H1 (cell line): Measurements from ENCODE around the gene BRMS1L. TPM values are rescaled to one million over a fixed set of nuclear protein-coding genes. Genes with fewer than 3 reads are reported as not detected.

Experiments used
- CTCF ChIA-PET: fragments of 300-600 bp; sonication (Branson Sonifier 250); formaldehyde crosslinking; loops from one replicate; lab custom pipeline; 2021; ENCODE audit not compliant: partially characterized antibody; lab: Charles Lee
- POLR2A ChIA-PET: fragments of 300-600 bp; sonication (Branson Sonifier 250); formaldehyde crosslinking; loops from one replicate; lab custom pipeline; 2021; ENCODE audit warnings: inconsistent platforms; ENCODE audit not compliant: partially characterized antibody; lab: Charles Lee
- DNase-seq, 2 experiments: peaks; one replicate each; pipeline versions ENCODE4 v3.0.0 to v3.0.0-alpha.2; 2010 to 2022; ENCODE audit warnings: low spot score in 2 of 2, low read depth in 1 of 2, mixed read lengths in 1 of 2
- FAIRE-seq: peaks from 2 replicates; lab custom pipeline; 2011; peaks lifted over from hg19 to GRCh38; lab: Jason Lieb, UNC
- H2AFZ ChIP-seq: 2 replicates; pipeline ENCODE4 v1.8.1; 2012; ENCODE audit warnings: low read length, inconsistent platforms
- H2AK5ac ChIP-seq: 2 replicates; pipeline ENCODE4 v1.6.1; 2013; ENCODE audit warnings: low read depth, low read length
- H2BK120ac ChIP-seq: replicated peaks from 2 replicates; pipeline ENCODE3; 2013; ENCODE audit warnings: low read depth, low read length, inconsistent platforms
- H2BK12ac ChIP-seq: 2 replicates; pipeline ENCODE4 v1.6.1; 2013; ENCODE audit warnings: low read depth, low read length
- H2BK15ac ChIP-seq: 2 replicates; pipeline ENCODE4 v1.6.1; 2013; ENCODE audit warnings: low read length
- H2BK20ac ChIP-seq: 2 replicates; pipeline ENCODE4 v1.6.1; 2013; ENCODE audit warnings: low read length
- H2BK5ac ChIP-seq: 2 replicates; pipeline ENCODE4 v1.6.1; 2013; ENCODE audit warnings: low read depth, low read length
- H3K14ac ChIP-seq: 2 replicates; pipeline ENCODE4 v1.6.1; 2013; ENCODE audit warnings: inconsistent platforms; ENCODE audit not compliant: insufficient read length
- H3K18ac ChIP-seq: 2 replicates; pipeline ENCODE4 v1.6.1; 2013; ENCODE audit warnings: low read length; ENCODE audit errors: extremely low read depth
- H3K23ac ChIP-seq: 2 replicates; pipeline ENCODE4 v1.6.1; 2013; ENCODE audit warnings: inconsistent platforms; ENCODE audit not compliant: insufficient read length
- H3K23me2 ChIP-seq: 2 replicates; pipeline ENCODE4 v1.6.1; 2013; ENCODE audit warnings: low read depth, low read length
- H3K27ac ChIP-seq: 2 replicates; pipeline ENCODE4 v1.6.1; 2011; ENCODE audit warnings: low read depth, low read length, inconsistent platforms
- H3K27me3 ChIP-seq, 4 experiments: replicated peaks in 1 of 4; 1 replicate in 1 of 4; 2 replicates in 3 of 4; pipeline versions ENCODE4 v1.6.1 to v1.8.1; 2011 to 2013; ENCODE audit warnings: low read length in 3 of 4, mild to moderate bottlenecking in 3 of 4, inconsistent platforms in 2 of 4, mixed read lengths in 2 of 4, moderate library complexity in 1 of 4; ENCODE audit not compliant: control insufficient read depth in 3 of 4, insufficient read depth in 3 of 4; ENCODE audit errors: extremely low read depth in 1 of 4
- H3K36me3 ChIP-seq, 4 experiments: 2 replicates each; pipeline versions ENCODE4 v1.6.1 to v1.8.1; 2011 to 2013; ENCODE audit warnings: mild to moderate bottlenecking in 4 of 4, low read length in 3 of 4, moderate library complexity in 2 of 4, control low read depth in 1 of 4, inconsistent platforms in 1 of 4; ENCODE audit not compliant: insufficient read depth in 4 of 4, control insufficient read depth in 2 of 4
- H3K4ac ChIP-seq: replicated peaks from 2 replicates; pipeline ENCODE3; 2013; ENCODE audit warnings: low read length, low read depth, mixed read lengths, inconsistent platforms; ENCODE audit not compliant: insufficient read length
- H3K4me1 ChIP-seq, 4 experiments: replicated peaks in 1 of 4; 1 replicate in 1 of 4; 2 replicates in 3 of 4; pipeline versions ENCODE4 v1.6.1 to v1.8.1; 2011 to 2013; ENCODE audit warnings: low read length in 3 of 4, inconsistent platforms in 2 of 4, mixed read lengths in 1 of 4; ENCODE audit not compliant: insufficient read depth in 4 of 4, control insufficient read depth in 3 of 4
- H3K4me2 ChIP-seq, 2 experiments: 2 replicates each; pipeline versions ENCODE4 v1.6.1 to v1.8.1; 2011 to 2013; ENCODE audit warnings: low read depth in 2 of 2, low read length in 2 of 2, control low read depth in 1 of 2, inconsistent platforms in 1 of 2, mild to moderate bottlenecking in 1 of 2; ENCODE audit not compliant: insufficient read depth in 1 of 2
- H3K4me3 ChIP-seq, 4 experiments: fragments of 200-600, 300-600 bp in 1 of 4; sonication (generic), shearing (Covaris generic), sonication (Bioruptor Twin) in 1 of 4; 2 replicates each; pipeline versions ENCODE4 v1.5.1 to v1.8.1; 2011 to 2016; ENCODE audit warnings: low read length in 4 of 4, low read depth in 3 of 4, control low read depth in 2 of 4, inconsistent platforms in 2 of 4, mild to moderate bottlenecking in 2 of 4, mixed read lengths in 1 of 4, moderate library complexity in 1 of 4; ENCODE audit not compliant: insufficient read depth in 2 of 4; ENCODE audit errors: extremely low read depth in 1 of 4
- H3K56ac ChIP-seq: replicated peaks from 2 replicates; pipeline ENCODE3; 2013; ENCODE audit warnings: low read depth, mild to moderate bottlenecking, mixed read lengths, low read length, inconsistent platforms; ENCODE audit not compliant: insufficient read length
- H3K79me1 ChIP-seq: 2 replicates; pipeline ENCODE4 v1.6.1; 2013; ENCODE audit warnings: low read depth, low read length, control low read depth
- H3K79me2 ChIP-seq, 2 experiments: 2 replicates each; pipeline versions ENCODE4 v1.6.1 to v1.8.1; 2012 to 2013; ENCODE audit warnings: low read length in 2 of 2, mild to moderate bottlenecking in 2 of 2, inconsistent platforms in 1 of 2; ENCODE audit not compliant: insufficient read depth in 2 of 2, control insufficient read depth in 1 of 2
- H3K9ac ChIP-seq, 4 experiments: replicated peaks in 1 of 4; 1 replicate in 1 of 4; 2 replicates in 3 of 4; pipeline versions ENCODE4 v1.6.1 to v1.8.1; 2011 to 2013; ENCODE audit warnings: low read depth in 3 of 4, low read length in 3 of 4, control low read depth in 2 of 4, mild to moderate bottlenecking in 2 of 4, moderate library complexity in 2 of 4, inconsistent platforms in 1 of 4; ENCODE audit errors: extremely low read depth in 1 of 4
- H3K9me3 ChIP-seq, 2 experiments: 2 replicates each; pipeline versions ENCODE4 v1.6.1 to v1.8.1; 2012 to 2013; ENCODE audit warnings: mild to moderate bottlenecking in 2 of 2, moderate library complexity in 2 of 2, control low read depth in 1 of 2, inconsistent platforms in 1 of 2, low read depth in 1 of 2, low read length in 1 of 2, mixed read lengths in 1 of 2; ENCODE audit not compliant: insufficient read depth in 2 of 2
- H4K20me1 ChIP-seq, 2 experiments: replicated peaks in 1 of 2; 2 replicates each; pipeline versions ENCODE3 to v1.8.1; 2011 to 2013; ENCODE audit warnings: inconsistent platforms in 2 of 2, low read length in 2 of 2, mild to moderate bottlenecking in 1 of 2; ENCODE audit not compliant: insufficient read depth in 2 of 2, control insufficient read depth in 1 of 2
- H4K5ac ChIP-seq: 2 replicates; pipeline ENCODE4 v1.6.1; 2013; ENCODE audit warnings: low read length, low read depth, mixed read lengths, inconsistent platforms; ENCODE audit not compliant: insufficient read length
- H4K8ac ChIP-seq: 2 replicates; pipeline ENCODE4 v1.8.0; 2013; ENCODE audit warnings: mild to moderate bottlenecking, moderate library complexity, low read length, inconsistent platforms; ENCODE audit not compliant: insufficient read depth; ENCODE audit errors: extremely low read depth
- H4K91ac ChIP-seq: replicated peaks from 2 replicates; pipeline ENCODE3; 2013; ENCODE audit warnings: low read length, mixed read lengths, inconsistent platforms; ENCODE audit not compliant: insufficient read length
- BACH1 ChIP-seq: IDR thresholded peaks from 2 replicates; pipeline ENCODE4 v1.6.1; 2012; ENCODE audit warnings: low read length, improper control_type of control experiment
- GABPA ChIP-seq: IDR thresholded peaks from 2 replicates; pipeline ENCODE4 v1.6.1; 2011; ENCODE audit warnings: mild to moderate bottlenecking, low read length, moderate library complexity, borderline replicate concordance; ENCODE audit not compliant: insufficient read depth
- SP1 ChIP-seq: IDR thresholded peaks from 2 replicates; pipeline ENCODE4 v1.6.1; 2011; ENCODE audit warnings: low read depth, low read length
- SUZ12 ChIP-seq: fragments of 200-600 bp; sonication (generic); IDR thresholded peaks from 2 replicates; pipeline ENCODE4 v1.6.1; 2012; ENCODE audit warnings: mild to moderate bottlenecking, inconsistent platforms, low read length, moderate library complexity, mixed read lengths
- WGBS, 2 experiments: shearing (Covaris generic) in 1 of 2; methylation state at CpG; one replicate each; pipeline versions ENCODE4 v1.1.6 to v1.1.7; 2013 to 2015; ENCODE audit warnings: low lambda C conversion rate in 2 of 2, mixed read lengths in 2 of 2, inconsistent platforms in 1 of 2, low coverage in 1 of 2, missing lambda C conversion rate in 1 of 2; ENCODE audit not compliant: insufficient replicate concordance in 2 of 2, insufficient coverage in 1 of 2, insufficient read length in 1 of 2; ENCODE audit errors: extremely low coverage in 1 of 2, missing lambda C conversion rate in 1 of 2; 5-methylcytosine and 5-hydroxymethylcytosine counted together
- polyA plus RNA-seq, 7 experiments: library from polyadenylated mRNA; depleted of rRNA in 3 of 7; stranded (reverse) in 5 of 7; unstranded in 2 of 7; fragments of >200 nt in 5 of 7; fragments of 200-250 nt in 2 of 7; gene quantifications; 1 replicate in 5 of 7; 2 replicates in 1 of 7; 4 replicates in 1 of 7; pipeline versions ENCODE4 v1.2.1 to v1.2.3, GENCODE V29; 2011 to 2013; ENCODE audit warnings: missing spikeins in 2 of 7, mixed read lengths in 2 of 7
- total RNA-seq: library from RNA; stranded (reverse); fragmentation: NEBNext Ultra II Directional; extraction: Animal tissue kit (Norgen Biotek cat#: 25700); gene quantifications from 2 replicates; pipeline ENCODE4 v1.2.1, GENCODE V29; 2021

BRMS1L gene
- total and polyA plus RNA-seq, 2 of the 8 experiments (the other 6 are each of a cell fraction or from before 2014, with no cell fraction given): 4.4 to 10.9 TPM

GRCh38 chr14:35807131-35807961 lies 18.8 kb upstream of the BRMS1L start:
- H3K4me3 ChIP-seq: peak overlapping the region in 2 of 4 experiments; percentile 87 to 89; a peak in 4 of 8 replicates
- no peak overlapping the region for H2BK5ac ChIP-seq
- H3K9ac ChIP-seq: no peak overlapping the region
- DNase-seq: no peak
- H4K5ac ChIP-seq: no peak overlapping the region
- H2BK12ac ChIP-seq: no peak overlapping the region
- no peak overlapping the region for H2AK5ac ChIP-seq
- TF ChIP-seq SP1 (no peak), GABPA (no peak), BACH1 (no peak), SUZ12 (no peak)
- H4K8ac ChIP-seq: no peak overlapping the region
- H2BK120ac ChIP-seq: no peak overlapping the region
- H3K27me3 ChIP-seq: no peaks in the 10 kb centered on the region
- H3K4me1 ChIP-seq: no peaks in the 10 kb centered on the region
- H3K9me3 ChIP-seq: no peaks in the 10 kb centered on the region
- no peaks in the 10 kb centered on the region for H3K36me3 ChIP-seq
- no peak overlapping the region for H2AFZ ChIP-seq
- no peak overlapping the region for H3K4ac ChIP-seq
- H4K91ac ChIP-seq: no peak overlapping the region
- no peaks in the 10 kb centered on the region for H3K79me1 ChIP-seq
- 78% methylated on average over 8 of the region's 8 CpGs; no CpG with 5 or more reads in 1 of the 2 experiments for WGBS, 2 experiments
- H3K23me2 ChIP-seq: no peaks in the 10 kb centered on the region; the same call in 1 of the 2 replicates
- no peak for FAIRE-seq
- no peaks in the 10 kb centered on the region for H4K20me1 ChIP-seq
- H3K23ac ChIP-seq: no peak overlapping the region
- no peak overlapping the region for H3K27ac ChIP-seq
- POLR2A ChIA-PET: interaction anchor here (0.6 to 1.9 kb wide), 2 partner anchors 12 to 19 kb away, joined by 3 to 5 read pairs; no protein-coding TSS in a partner anchor
- H2BK15ac ChIP-seq: no peak overlapping the region
- no peak overlapping the region for H3K18ac ChIP-seq
- CTCF ChIA-PET: interaction anchor here (0.6 to 4.1 kb wide), 3 partner anchors 10 to 595 kb away, joined by 3 to 33 read pairs (median 4); no protein-coding TSS in a partner anchor
- H3K4me2 ChIP-seq: peak overlapping the region; percentile 39 to 70; a peak in 3 of 4 replicates
- H3K56ac ChIP-seq: no peak overlapping the region
- H3K79me2 ChIP-seq: peaks cover 0 to 28% of the 10 kb centered on the region in 2 experiments; a peak in 2 of 4 replicates
- H3K14ac ChIP-seq: no peak overlapping the region
- H2BK20ac ChIP-seq: no peak overlapping the region
